Sigmoid colon (tissue), 7 donors: ENCODE measurements around the gene CSH1. TPM values are rescaled to one million over a fixed set of nuclear protein-coding genes. Genes with fewer than 3 reads are reported as not detected.
A peak's percentile ranks its signal among the peaks of the same experiment; 100 is the strongest.

Source experiments
- DNase-seq: peaks from one replicate; pipeline ENCODE4 v3.0.0-alpha.2; 2019
- H3K27ac ChIP-seq, 4 donors: fragments of 200-600 bp; sonication (generic); one replicate each; pipeline ENCODE4 v1.5.1; 2016 to 2019; ENCODE audit warnings: mild to moderate bottlenecking in 1 of 4
- H3K27me3 ChIP-seq, 3 donors: fragments of 200-600 bp; sonication (generic); one replicate each; pipeline ENCODE4 v1.5.1; 2019; ENCODE audit warnings: mild to moderate bottlenecking in 1 of 3
- H3K36me3 ChIP-seq, 4 donors: fragments of 200-600 bp; sonication (generic); one replicate each; pipeline ENCODE4 v1.5.1; 2016 to 2019
- H3K4me1 ChIP-seq, 4 donors: fragments of 200-600 bp; sonication (generic); one replicate each; pipeline ENCODE4 v1.5.1; 2017 to 2019
- H3K4me3 ChIP-seq, 4 donors: fragments of 200-600 bp; sonication (generic); one replicate each; pipeline ENCODE4 v1.5.1; 2017 to 2019; ENCODE audit warnings: mild to moderate bottlenecking in 2 of 4, moderate library complexity in 1 of 4
- H3K9me3 ChIP-seq, 4 donors: fragments of 200-600 bp in 3 of 4; sonication (generic) in 3 of 4; one replicate each; pipeline versions ENCODE4 v1.5.1 to v1.6.1; 2013 to 2019
- EP300 ChIP-seq, 4 donors: sonication (generic); formaldehyde crosslinking; IDR thresholded peaks; one replicate each; pipeline ENCODE4 v1.6.1; 2017; ENCODE audit warnings: antibody characterized with exemption in 4 of 4
- POLR2A ChIP-seq, 2 donors: fragments of 450-650 bp; IDR thresholded peaks; one replicate each; pipeline ENCODE4 v1.6.1; 2016; ENCODE audit warnings: antibody characterized with exemption in 2 of 2, mild to moderate bottlenecking in 2 of 2, moderate library complexity in 2 of 2
- POLR2AphosphoS5 ChIP-seq, 4 donors: sonication (generic); formaldehyde crosslinking; IDR thresholded peaks; one replicate each; pipeline ENCODE4 v1.6.1; 2017; ENCODE audit warnings: antibody characterized with exemption in 4 of 4
- WGBS, 2 donors: extraction: QIAGEN DNeasy Blood & Tissue Kit; methylation state at CpG; one replicate each; pipeline ENCODE4 v1.1.7; 2013; 5-methylcytosine and 5-hydroxymethylcytosine counted together
- intact Hi-C: fragments of 100-400 bp; cut with DNase I; formaldehyde crosslinking; loops from one replicate; pipeline ENCODE4 v1.15.1; 2023
- polyA plus RNA-seq, 3 donors: library from polyadenylated mRNA; stranded (reverse); fragments of 200-250 nt; gene quantifications; one replicate each; pipeline ENCODE4 v1.2.3, GENCODE V29; 2013
- total RNA-seq, 4 donors: library from RNA; depleted of rRNA; stranded (reverse); fragments of >200 nt; gene quantifications; one replicate each; pipeline ENCODE4 v1.1.0, GENCODE V29; 2016
- TF ChIP-seq, protein P1 (sequence below), 4 experiments: fragments of 450-650 bp in 3 of 4; fragments of 200-600 bp in 1 of 4; IDR thresholded peaks; one replicate each; pipeline ENCODE4 v1.5.1; 2016 to 2019; ENCODE audit warnings: antibody characterized with exemption in 4 of 4, mild to moderate bottlenecking in 3 of 4, moderate library complexity in 2 of 4
- donor health status: healthy with polysubstance abuse.
- donor health status: Bipolar disorder and iron deficiency.
- donor health status: healthy.

Gene CSH1
- total and polyA plus RNA-seq, 7 donors, result not detected

DNA sequence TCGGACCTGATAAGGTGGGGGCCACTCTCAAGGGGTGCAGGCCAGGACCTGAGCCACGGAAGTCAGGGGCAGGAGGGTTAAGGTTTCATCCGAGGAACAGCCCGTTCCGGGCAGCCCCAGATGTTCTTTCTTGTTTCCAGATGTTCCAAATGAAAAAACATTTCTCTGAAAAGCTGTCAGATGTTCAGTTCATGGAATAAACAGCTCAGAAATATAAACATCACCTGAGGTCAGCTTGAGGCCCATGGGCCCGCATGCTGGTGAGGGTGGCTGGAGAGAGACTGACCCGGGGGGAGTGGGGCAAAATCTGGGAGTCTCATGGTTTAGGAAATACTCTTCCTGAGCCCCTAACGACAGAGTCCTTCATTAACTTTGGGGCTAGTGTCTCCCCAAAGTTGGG is 37.2 kb upstream of the CSH1 start:
- Histone ChIP-seq H3K9me3 (no peaks in the 10 kb centered on the region), H3K27me3 (no peaks in the 10 kb centered on the region), H3K27ac (no peak overlapping the region), H3K36me3 (no peaks in the 10 kb centered on the region), H3K4me3 (no peak overlapping the region), H3K4me1 (no peaks in the 10 kb centered on the region)
- TF ChIP-seq POLR2AphosphoS5 (IDR thresholded peaks at IDR 0.05), result no peak
- TF ChIP-seq, protein P1, sequence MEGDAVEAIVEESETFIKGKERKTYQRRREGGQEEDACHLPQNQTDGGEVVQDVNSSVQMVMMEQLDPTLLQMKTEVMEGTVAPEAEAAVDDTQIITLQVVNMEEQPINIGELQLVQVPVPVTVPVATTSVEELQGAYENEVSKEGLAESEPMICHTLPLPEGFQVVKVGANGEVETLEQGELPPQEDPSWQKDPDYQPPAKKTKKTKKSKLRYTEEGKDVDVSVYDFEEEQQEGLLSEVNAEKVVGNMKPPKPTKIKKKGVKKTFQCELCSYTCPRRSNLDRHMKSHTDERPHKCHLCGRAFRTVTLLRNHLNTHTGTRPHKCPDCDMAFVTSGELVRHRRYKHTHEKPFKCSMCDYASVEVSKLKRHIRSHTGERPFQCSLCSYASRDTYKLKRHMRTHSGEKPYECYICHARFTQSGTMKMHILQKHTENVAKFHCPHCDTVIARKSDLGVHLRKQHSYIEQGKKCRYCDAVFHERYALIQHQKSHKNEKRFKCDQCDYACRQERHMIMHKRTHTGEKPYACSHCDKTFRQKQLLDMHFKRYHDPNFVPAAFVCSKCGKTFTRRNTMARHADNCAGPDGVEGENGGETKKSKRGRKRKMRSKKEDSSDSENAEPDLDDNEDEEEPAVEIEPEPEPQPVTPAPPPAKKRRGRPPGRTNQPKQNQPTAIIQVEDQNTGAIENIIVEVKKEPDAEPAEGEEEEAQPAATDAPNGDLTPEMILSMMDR (IDR thresholded peaks at IDR 0.05), result no peak
- TF ChIP-seq POLR2A (IDR thresholded peaks at IDR 0.05), result no peak
- TF ChIP-seq EP300 (IDR thresholded peaks at IDR 0.05), result no peak
- DNase-seq, result no peak
- 87 to 89% methylated on average over 8 of the region's 8 CpGs for WGBS, 2 donors
- intact Hi-C loops, result no loop called here

DNA sequence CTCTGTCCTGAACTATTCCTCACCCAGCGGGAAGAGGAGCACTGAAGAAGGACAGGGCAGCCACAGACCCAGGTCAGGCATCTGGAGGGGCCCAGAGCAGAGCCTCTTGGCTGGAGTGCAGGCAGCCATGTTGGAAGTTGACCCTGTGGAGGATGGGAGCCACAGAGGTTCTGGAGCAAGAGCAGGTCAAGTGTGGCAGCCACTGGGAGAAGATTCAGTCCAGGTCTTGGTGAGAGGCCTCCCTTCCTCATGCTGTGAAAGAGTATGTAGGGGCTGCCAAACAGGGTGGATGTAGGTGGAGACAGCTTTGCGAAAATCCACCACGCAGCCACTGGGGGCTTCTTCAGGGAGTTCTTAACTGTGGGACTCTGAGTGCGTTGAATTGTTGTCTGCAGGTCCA is 36.3 kb upstream of the CSH1 start:
- intact Hi-C loops, result no loop called here
- Histone ChIP-seq H3K36me3 (no peaks in the 10 kb centered on the region), H3K27ac (no peak overlapping the region), H3K4me1 (no peaks in the 10 kb centered on the region), H3K4me3 (no peak overlapping the region), H3K9me3 (no peaks in the 10 kb centered on the region), H3K27me3 (no peaks in the 10 kb centered on the region)
- no peak for TF ChIP-seq POLR2AphosphoS5 (IDR thresholded peaks at IDR 0.05)
- no peak for TF ChIP-seq EP300 (IDR thresholded peaks at IDR 0.05)
- TF ChIP-seq, protein P1 (IDR thresholded peaks at IDR 0.05), result no peak
- no peak for TF ChIP-seq POLR2A (IDR thresholded peaks at IDR 0.05)
- DNase-seq, result no peak
- WGBS, 2 donors, result 83 to 96% methylated on average over 4 of the region's 4 CpGs

DNA sequence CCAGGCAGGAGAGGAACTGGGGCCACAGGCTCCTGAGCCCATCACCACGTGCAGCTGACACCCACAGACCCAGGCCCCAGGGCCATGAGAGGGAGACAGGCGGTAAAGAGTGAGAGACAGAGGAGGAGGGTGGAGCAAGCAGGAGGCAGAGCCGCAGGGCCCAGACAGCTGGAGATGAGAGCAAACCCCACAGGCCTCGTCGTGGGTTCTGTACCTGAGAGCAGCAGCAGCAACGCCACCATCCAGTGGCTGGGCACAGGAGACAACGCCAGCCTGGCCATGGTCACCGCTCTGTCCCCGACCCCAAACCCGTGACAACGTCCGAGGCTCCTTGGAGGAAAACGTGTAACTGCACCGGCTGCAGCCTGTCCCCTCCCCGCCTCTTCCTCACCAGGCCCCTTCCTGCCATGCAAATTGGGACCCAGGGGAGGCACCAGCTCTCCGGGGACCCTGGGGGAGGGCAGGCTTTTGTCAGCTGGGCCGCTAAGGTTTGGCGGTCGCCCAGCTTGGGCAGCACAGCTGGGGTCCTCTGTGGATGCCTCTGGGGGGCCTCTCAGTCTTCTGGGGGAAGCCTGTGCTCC is 35.7 kb upstream of the CSH1 start, which contains the start of gene CD79B:
CD79B (minus strand) TSS at position 351 of the 581 bp plus-strand sequence; CDS start at position 281, 70 bp downstream.
- H3K36me3 ChIP-seq, result no peaks in the 10 kb centered on the region
- H3K27ac ChIP-seq, result peak within 1 kb of the TSS in 1 of 4 donors; percentile 72
- no peaks in the 10 kb centered on the region for H3K27me3 ChIP-seq
- H3K9me3 ChIP-seq, result no peaks in the 10 kb centered on the region
- TF ChIP-seq, protein P1 (IDR thresholded peaks at IDR 0.05), result no peak
- TF ChIP-seq POLR2A (IDR thresholded peaks at IDR 0.05) (no peak), EP300 (IDR thresholded peaks at IDR 0.05) (no peak), POLR2AphosphoS5 (IDR thresholded peaks at IDR 0.05) (no peak)
- DNase-seq, result no peak
- H3K4me3 ChIP-seq, result no peak within 1 kb of the TSS
- no peaks in the 10 kb centered on the region for H3K4me1 ChIP-seq
- 45 to 83% methylated on average over 19 of the region's 19 CpGs for WGBS, 2 donors
- intact Hi-C loops, result no loop called here

DNA sequence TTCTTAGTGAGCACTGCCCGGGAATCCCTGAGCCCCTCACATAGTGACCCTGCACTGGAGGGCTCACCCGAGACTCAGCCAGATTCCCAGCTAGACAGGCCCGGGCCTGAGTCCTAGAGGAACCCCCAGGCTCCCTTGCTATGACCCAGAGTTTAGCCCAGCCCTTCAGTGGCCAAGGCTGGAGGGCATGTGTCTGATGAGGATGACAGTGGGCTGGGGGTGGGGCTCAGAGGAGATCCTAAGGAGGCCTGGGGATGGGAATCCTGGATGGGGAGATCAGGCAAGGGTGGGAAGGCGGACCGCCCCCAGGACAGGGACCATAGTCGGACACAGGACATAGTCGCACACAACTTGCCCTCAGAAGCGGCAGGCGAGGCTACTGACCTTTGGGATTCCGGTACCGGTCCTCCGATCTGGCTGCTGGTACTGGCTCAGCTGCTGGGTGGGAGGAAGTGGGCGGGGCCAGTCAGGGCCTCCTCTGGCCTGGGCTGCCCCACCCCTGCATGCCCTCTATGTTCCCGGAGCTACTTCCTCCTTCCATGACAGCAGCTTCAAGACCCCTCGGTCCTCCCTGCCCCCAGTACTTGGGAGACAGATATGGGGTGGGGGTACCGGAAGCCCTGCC is 34.7 kb upstream of the CSH1 start:
- no peak overlapping the region for H3K4me3 ChIP-seq
- DNase-seq, result peak; percentile 77
- no peaks in the 10 kb centered on the region for H3K9me3 ChIP-seq
- H3K36me3 ChIP-seq, result no peaks in the 10 kb centered on the region
- intact Hi-C loops, result no loop called here
- no peak for TF ChIP-seq EP300 (IDR thresholded peaks at IDR 0.05)
- TF ChIP-seq, protein P1 (IDR thresholded peaks at IDR 0.05), result no peak
- TF ChIP-seq POLR2AphosphoS5 (IDR thresholded peaks at IDR 0.05), result no peak
- TF ChIP-seq POLR2A (IDR thresholded peaks at IDR 0.05), result no peak
- WGBS, 2 donors, result 42 to 48% methylated on average over 16 of the region's 16 CpGs
- no peaks in the 10 kb centered on the region for H3K4me1 ChIP-seq
- H3K27ac ChIP-seq, result peak overlapping the region in 1 of 4 donors; percentile 72
- no peaks in the 10 kb centered on the region for H3K27me3 ChIP-seq
